Lower leg skin (tissue), 4 donors: ENCODE measurements around the gene SH3GLB1. TPM values are rescaled to one million over a fixed set of nuclear protein-coding genes. Genes with fewer than 3 reads are reported as not detected.
A peak's percentile ranks its signal among the peaks of the same experiment; 100 is the strongest.

Experiments used
- DNase-seq, 2 donors: peaks; one replicate each; pipeline ENCODE4 v3.0.0-alpha.2; 2019; ENCODE audit warnings: low spot score in 2 of 2
- H3K4me3 ChIP-seq: fragments of 200-600 bp; sonication (generic); 2 replicates; pipeline ENCODE4 v1.5.1; 2017; ENCODE audit warnings: mild to moderate bottlenecking, low read depth; ENCODE audit not compliant: poor library complexity, severe bottlenecking
- POLR2A ChIP-seq, 2 donors: fragments of 450-650 bp; IDR thresholded peaks; one replicate each; pipeline ENCODE4 v1.6.1; 2016 to 2017; ENCODE audit warnings: antibody characterized with exemption in 2 of 2, mild to moderate bottlenecking in 1 of 2, moderate library complexity in 1 of 2
- WGBS, 2 donors: methylation state at CpG; one replicate each; pipeline ENCODE4 v1.1.5; 2018; 5-methylcytosine and 5-hydroxymethylcytosine counted together
- intact Hi-C: fragments of 100-400 bp; cut with DNase I; formaldehyde crosslinking; loops from one replicate; pipeline ENCODE4 v1.15.0; 2023; ENCODE audit warnings: low total_unique reads
- total RNA-seq, 4 donors: library from RNA; depleted of rRNA; stranded (reverse); fragments of >200 nt; gene quantifications; one replicate each; pipeline ENCODE4 v1.1.0, GENCODE V29; 2016
- TF ChIP-seq, protein P1 (sequence below), 3 donors: fragments of 450-650 bp; IDR thresholded peaks; one replicate each; pipeline ENCODE4 v1.5.1; 2016; ENCODE audit warnings: antibody characterized with exemption in 3 of 3, mild to moderate bottlenecking in 3 of 3, moderate library complexity in 2 of 3

SH3GLB1 gene
- total RNA-seq, 4 donors from 2014 or later: 37.1 to 58.1 (median 42.3) TPM

DNA sequence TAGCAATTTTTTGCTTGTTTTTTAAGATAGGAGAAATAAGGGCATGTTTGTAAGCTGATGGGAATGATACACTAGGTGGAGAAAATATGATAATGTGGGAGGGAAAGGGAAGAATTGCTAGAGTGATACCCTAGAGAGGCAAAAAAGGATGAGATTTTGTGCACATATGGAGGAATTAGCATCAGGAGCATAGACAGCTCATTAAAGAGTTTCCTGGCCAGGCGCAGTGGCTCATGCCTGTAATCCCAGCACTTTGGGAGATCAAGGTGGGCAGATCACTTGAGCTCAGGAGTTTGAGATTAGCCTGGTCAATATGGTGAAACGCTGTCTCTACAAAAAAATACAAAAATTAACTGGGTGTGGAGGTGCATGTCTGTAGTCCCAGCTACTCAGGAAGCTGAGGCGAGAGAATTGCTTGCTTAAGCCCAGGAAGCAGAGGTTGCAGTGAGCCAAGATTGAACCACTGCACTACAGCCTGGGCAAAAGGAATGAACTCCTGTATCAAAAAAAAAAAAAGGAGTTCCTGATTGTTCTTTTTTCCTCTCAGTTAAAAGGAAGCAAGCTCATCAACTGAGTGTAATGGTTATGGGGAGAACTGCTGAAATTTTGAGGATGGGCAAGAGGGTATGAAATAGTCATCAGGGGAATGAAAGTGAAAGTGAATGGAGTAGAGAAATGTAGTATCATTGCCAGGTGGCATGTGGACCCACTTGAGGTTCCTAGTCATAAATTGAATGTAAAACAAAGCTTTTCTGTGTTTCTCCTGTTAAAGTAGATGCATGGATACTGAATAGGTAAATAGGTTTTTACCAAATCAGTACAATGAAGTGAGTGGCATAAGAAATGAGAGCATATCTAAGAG lies 35.5 kb downstream of the SH3GLB1 start:
- WGBS, 2 donors: 73% methylated on average over 3 of the region's 3 CpGs
- TF ChIP-seq, protein P1, sequence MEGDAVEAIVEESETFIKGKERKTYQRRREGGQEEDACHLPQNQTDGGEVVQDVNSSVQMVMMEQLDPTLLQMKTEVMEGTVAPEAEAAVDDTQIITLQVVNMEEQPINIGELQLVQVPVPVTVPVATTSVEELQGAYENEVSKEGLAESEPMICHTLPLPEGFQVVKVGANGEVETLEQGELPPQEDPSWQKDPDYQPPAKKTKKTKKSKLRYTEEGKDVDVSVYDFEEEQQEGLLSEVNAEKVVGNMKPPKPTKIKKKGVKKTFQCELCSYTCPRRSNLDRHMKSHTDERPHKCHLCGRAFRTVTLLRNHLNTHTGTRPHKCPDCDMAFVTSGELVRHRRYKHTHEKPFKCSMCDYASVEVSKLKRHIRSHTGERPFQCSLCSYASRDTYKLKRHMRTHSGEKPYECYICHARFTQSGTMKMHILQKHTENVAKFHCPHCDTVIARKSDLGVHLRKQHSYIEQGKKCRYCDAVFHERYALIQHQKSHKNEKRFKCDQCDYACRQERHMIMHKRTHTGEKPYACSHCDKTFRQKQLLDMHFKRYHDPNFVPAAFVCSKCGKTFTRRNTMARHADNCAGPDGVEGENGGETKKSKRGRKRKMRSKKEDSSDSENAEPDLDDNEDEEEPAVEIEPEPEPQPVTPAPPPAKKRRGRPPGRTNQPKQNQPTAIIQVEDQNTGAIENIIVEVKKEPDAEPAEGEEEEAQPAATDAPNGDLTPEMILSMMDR (IDR thresholded peaks at IDR 0.05): no peak
- no peak for TF ChIP-seq POLR2A (IDR thresholded peaks at IDR 0.05)
- intact Hi-C loops: no loop called here
- no peak for DNase-seq
- H3K4me3 ChIP-seq: no peak overlapping the region

DNA sequence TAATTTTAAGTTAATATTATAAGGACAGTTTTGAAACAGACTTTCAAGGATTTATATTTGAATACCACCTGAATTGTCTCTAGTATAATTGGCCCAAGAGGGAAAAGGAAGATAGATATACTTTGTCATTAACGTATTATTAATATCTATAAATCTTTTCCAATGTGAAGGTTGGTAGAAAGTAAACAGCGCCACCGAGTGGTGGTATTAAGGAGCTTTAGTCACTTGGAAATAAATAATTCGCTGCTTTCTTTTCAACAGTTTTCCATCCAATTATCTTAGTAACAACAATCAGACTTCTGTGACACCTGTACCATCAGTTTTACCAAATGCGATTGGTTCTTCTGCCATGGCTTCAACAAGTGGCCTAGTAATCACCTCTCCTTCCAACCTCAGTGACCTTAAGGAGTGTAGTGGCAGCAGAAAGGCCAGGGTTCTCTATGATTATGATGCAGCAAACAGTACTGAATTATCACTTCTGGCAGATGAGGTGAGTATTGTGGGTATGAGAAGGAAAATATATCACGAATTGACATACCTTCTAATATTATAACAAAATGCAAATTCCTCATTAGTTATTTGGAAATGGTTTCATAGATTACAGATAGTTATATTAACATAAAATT lies 37.7 kb downstream of the SH3GLB1 start:
- peak in 1 of 2 donors; percentile 29 for DNase-seq
- no peak for TF ChIP-seq POLR2A (IDR thresholded peaks at IDR 0.05)
- TF ChIP-seq, protein P1 (IDR thresholded peaks at IDR 0.05): no peak
- no peak overlapping the region for H3K4me3 ChIP-seq
- intact Hi-C loops: no loop called here
- 44 to 47% methylated on average over 6 of the region's 6 CpGs for WGBS, 2 donors

DNA sequence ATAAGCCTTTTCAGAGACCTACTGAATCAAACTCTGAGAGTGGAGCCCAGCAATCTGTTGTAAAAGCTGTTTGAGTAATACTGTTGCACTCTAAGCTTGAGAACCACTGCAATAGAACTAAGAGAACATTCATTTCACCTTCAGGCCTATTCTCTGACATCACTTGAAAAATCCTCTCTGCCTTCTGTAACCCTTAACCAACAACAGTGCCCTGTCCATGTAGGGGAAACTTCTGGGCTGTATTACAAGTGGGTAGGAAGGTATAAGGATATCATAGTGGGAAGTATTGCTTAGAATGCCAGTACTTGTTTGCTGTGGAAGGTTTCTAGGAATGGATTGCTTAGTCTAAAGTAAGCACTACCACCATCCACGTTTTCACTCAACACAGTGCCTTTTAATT lies 42.9 kb downstream of the SH3GLB1 start:
- intact Hi-C loops: no loop called here

DNA sequence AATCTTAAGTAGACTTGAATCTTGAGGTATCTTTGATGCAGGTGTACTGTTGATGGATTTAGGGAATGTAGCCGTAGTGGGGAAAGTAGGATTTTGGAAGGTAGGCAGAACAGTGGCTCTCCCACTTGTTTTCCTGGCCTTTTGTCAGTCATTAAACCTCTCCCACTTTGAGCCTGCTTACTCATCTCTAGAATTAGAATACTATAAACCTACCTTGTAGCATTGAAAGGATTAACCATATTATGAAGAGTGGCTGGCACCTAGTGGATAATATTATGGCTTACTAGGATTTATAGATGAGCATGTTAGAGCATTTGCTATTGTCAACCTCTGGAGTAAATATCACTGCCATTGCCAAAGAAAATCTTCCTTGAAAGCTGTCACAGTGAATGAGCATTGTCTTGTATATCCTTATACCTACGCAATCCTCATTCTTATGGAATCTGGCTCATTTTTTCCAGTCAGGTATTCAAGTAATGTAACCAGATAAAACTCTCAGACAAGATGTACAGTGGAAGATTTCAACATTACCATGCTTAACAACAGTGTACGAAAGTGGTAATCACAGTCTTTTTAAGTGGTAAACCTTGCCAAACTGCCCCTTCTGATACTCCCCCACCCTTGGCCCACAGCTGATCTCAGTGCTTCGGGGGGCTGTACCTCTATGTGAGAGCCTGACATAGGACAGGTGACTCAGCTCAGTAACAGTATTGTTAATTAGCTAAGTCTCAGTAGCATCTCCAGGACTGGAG lies 44.4 kb downstream of the SH3GLB1 start:
- no peak for TF ChIP-seq POLR2A (IDR thresholded peaks at IDR 0.05)
- TF ChIP-seq, protein P1 (IDR thresholded peaks at IDR 0.05): no peak
- intact Hi-C loops: no loop called here

More for the DNA sequence above, 42.9 kb downstream of the SH3GLB1 start:
- DNase-seq: no peak
- 61 to 74% methylated on average over 1 of the region's 1 CpG for WGBS, 2 donors
- no peak for TF ChIP-seq POLR2A (IDR thresholded peaks at IDR 0.05)
- TF ChIP-seq, protein P1 (IDR thresholded peaks at IDR 0.05): no peak
- no peak overlapping the region for H3K4me3 ChIP-seq

DNA sequence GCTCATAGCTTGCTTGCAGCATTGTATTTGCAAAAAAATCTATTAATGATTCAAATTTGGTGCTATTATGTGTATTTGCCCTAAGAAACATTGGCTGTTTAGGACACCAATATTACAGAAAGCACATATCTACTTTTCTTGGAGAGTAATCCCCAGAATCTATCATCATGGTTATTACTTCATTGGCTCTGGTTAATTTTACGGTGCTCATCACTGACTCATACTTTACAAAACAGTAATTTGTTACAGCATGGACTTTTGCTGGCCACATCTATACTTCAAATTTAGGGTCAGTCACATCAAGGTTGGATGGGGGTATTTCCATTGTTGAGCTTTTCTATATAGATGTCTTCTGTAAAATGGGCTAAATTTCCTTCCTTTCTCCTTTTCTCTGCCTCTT lies 45.7 kb downstream of the SH3GLB1 start:
- DNase-seq: no peak
- intact Hi-C loops: no loop called here
- 44 to 62% methylated on average over 1 of the region's 1 CpG for WGBS, 2 donors
- TF ChIP-seq, protein P1 (IDR thresholded peaks at IDR 0.05): no peak
- TF ChIP-seq POLR2A (IDR thresholded peaks at IDR 0.05): no peak
- no peak overlapping the region for H3K4me3 ChIP-seq

More for the DNA sequence above, 44.4 kb downstream of the SH3GLB1 start:
- DNase-seq: no peak
- H3K4me3 ChIP-seq: no peak overlapping the region
- 79 to 84% methylated on average over 4 of the region's 4 CpGs for WGBS, 2 donors
